ENCODE data around the gene CYP4F22. TPM values are rescaled to one million over a fixed set of nuclear protein-coding genes. Genes with fewer than 3 reads are reported as not detected.

CYP4F22 gene
- total and polyA plus RNA-seq, 10 of the 15 experiments (the other 5 are each of a cell fraction or from before 2014, with no cell fraction given) = not detected

GRCh38 chr19:15556634-15557181 is 48.4 kb downstream of the CYP4F22 start (continued):
- no peak for TF ChIP-seq CHD4 (IDR thresholded peaks at IDR 0.05)
- no peak for TF ChIP-seq FOXK2 (IDR thresholded peaks at IDR 0.05)
- TF ChIP-seq HDAC2 (IDR thresholded peaks at IDR 0.05) = no peak

GRCh38 chr19:15557223-15557622 is 48.9 kb downstream of the CYP4F22 start:
- no peaks in the 10 kb centered on the region for H3K27me3 ChIP-seq (replicated peaks in 1 of 2; ENCODE audit: control insufficient read depth in 2 of 2, insufficient read depth in 2 of 2, low read length in 1 of 2)
- SMC1A ChIA-PET (ENCODE audit: uncharacterized antibody, unreplicated experiment) = interaction anchor here (0.8 to 1.8 kb wide), 2 partner anchors 138 to 381 kb away, joined by 3 to 5 read pairs; partner anchors contain the start of gene AKAP8L
- H4K20me1 ChIP-seq (ENCODE audit: control insufficient read depth, insufficient read depth) = no peaks in the 10 kb centered on the region
- no peaks in the 10 kb centered on the region for H3K79me2 ChIP-seq (ENCODE audit: control insufficient read depth, insufficient read depth, low read length)
- BruUV-seq (replicated peaks) = no TSS peak
- ATAC-seq = no peak
- intact Hi-C loops (cut with micrococcal nuclease; ENCODE audit: unreplicated experiment) = loop anchor here (2.0 to 5.0 kb wide), 4 partner anchors 90 to 465 kb away; partner anchors contain the start of gene AKAP8
- H3K9ac ChIP-seq (ENCODE audit: control insufficient read depth, insufficient read depth, low read length) = no peak overlapping the region
- H3K4me3 ChIP-seq = no peak overlapping the region
- no peak for FAIRE-seq
- WGBS (ENCODE audit: insufficient coverage, insufficient replicate concordance, low lambda C conversion rate, missing lambda C conversion rate) = 71% methylated on average over 4 of the region's 4 CpGs
- H3K9me3 ChIP-seq (replicated peaks; ENCODE audit: control insufficient read depth, insufficient read depth, low read length) = no peaks in the 10 kb centered on the region; the same call in 2 of the 3 replicates
- H3K4me1 ChIP-seq (ENCODE audit: control insufficient read depth, insufficient read depth, low read length) = peaks cover 3% of the 10 kb centered on the region
- POLR2A ChIA-PET = no interaction called here
- CTCF ChIA-PET = interaction anchor here (0.6 to 4.5 kb wide), 6 partner anchors 138 to 400 kb away, joined by 3 to 85 read pairs (median 3); partner anchors contain the start of gene AKAP8L
- in situ Hi-C loops (cut with MboI) = loop anchor here (5.0 kb wide), 3 partner anchors 130 to 380 kb away; no protein-coding TSS in a partner anchor
- DNase-seq (ENCODE audit: low read depth, low spot score) = no peak
- no peak overlapping the region for H3K27ac ChIP-seq (ENCODE audit: control insufficient read depth, insufficient read depth)
- no peak overlapping the region for H2AFZ ChIP-seq (ENCODE audit: control insufficient read depth, low read depth, low read length)
- TF ChIP-seq KDM1A (IDR thresholded peaks at IDR 0.05; ENCODE audit: borderline replicate concordance) (no peak), ZZZ3 (IDR thresholded peaks at IDR 0.05; ENCODE audit: control insufficient read depth, insufficient read length, low read depth) (no peak), POLR2AphosphoS2 (IDR thresholded peaks at IDR 0.05; ENCODE audit: low read depth, low read length) (no peak), MTA3 (IDR thresholded peaks at IDR 0.05; ENCODE audit: borderline replicate concordance, low read length) (no peak), CHD1 (IDR thresholded peaks at IDR 0.05; ENCODE audit: low read depth, low read length) (no peak), BCL3 (IDR thresholded peaks at IDR 0.05; ENCODE audit: borderline replicate concordance, insufficient read depth, low read depth, low read length, poor library complexity, severe bottlenecking) (no peak)
- no peak overlapping the region for H3K4me2 ChIP-seq (ENCODE audit: control insufficient read depth, insufficient read depth)
- RAD21 ChIA-PET (ENCODE audit: unreplicated experiment) = no interaction called here
- no peaks in the 10 kb centered on the region for H3K36me3 ChIP-seq (ENCODE audit: control insufficient read depth in 2 of 2, insufficient read depth in 2 of 2, low read length in 1 of 2)

All from GM12878 (cell line).